ENCODE measurements around the gene THADA. TPM values are rescaled to one million over a fixed set of nuclear protein-coding genes. Genes with fewer than 3 reads are reported as not detected.

Gene THADA
- total RNA-seq, 1 experiment from 2014 or later, result 23.7 TPM

GRCh38 chr2:43370146-43370545, 225.7 kb downstream of the THADA start:
- no peaks in the 10 kb centered on the region for H3K36me3 ChIP-seq (replicated peaks; ENCODE audit: control insufficient read depth, insufficient read depth, low read length)
- no peak overlapping the region for H3K4me3 ChIP-seq (ENCODE audit: insufficient read depth, low read depth, low read length)
- no peak for DNase-seq
- no peaks in the 10 kb centered on the region for H3K27me3 ChIP-seq (ENCODE audit: control insufficient read depth, insufficient read depth, low read length)

- DNase-seq, result no peak
- no peaks in the 10 kb centered on the region for H3K27me3 ChIP-seq (ENCODE audit: control insufficient read depth, insufficient read depth, low read length)
- no peak overlapping the region for H3K4me3 ChIP-seq (ENCODE audit: insufficient read depth, low read depth, low read length)
- no peaks in the 10 kb centered on the region for H3K36me3 ChIP-seq (replicated peaks; ENCODE audit: control insufficient read depth, insufficient read depth, low read length)
Measured at GRCh38 chr2:43368483-43369385, 227.1 kb downstream of the THADA start.

GRCh38 chr2:43367012-43367782, 228.6 kb downstream of the THADA start:
- no peaks in the 10 kb centered on the region for H3K27me3 ChIP-seq (ENCODE audit: control insufficient read depth, insufficient read depth, low read length)
- no peak overlapping the region for H3K4me3 ChIP-seq (ENCODE audit: insufficient read depth, low read depth, low read length)
- H3K36me3 ChIP-seq (replicated peaks; ENCODE audit: control insufficient read depth, insufficient read depth, low read length), result no peaks in the 10 kb centered on the region
- DNase-seq, result no peak

- Histone ChIP-seq H3K4me3 (ENCODE audit: insufficient read depth, low read depth, low read length) (no peak overlapping the region), H3K27me3 (ENCODE audit: control insufficient read depth, insufficient read depth, low read length) (no peaks in the 10 kb centered on the region), H3K36me3 (replicated peaks; ENCODE audit: control insufficient read depth, insufficient read depth, low read length) (no peaks in the 10 kb centered on the region)
- no peak for DNase-seq
Measured at GRCh38 chr2:43363120-43363519, 232.7 kb downstream of the THADA start.

- Histone ChIP-seq H3K27me3 (ENCODE audit: control insufficient read depth, insufficient read depth, low read length) (no peaks in the 10 kb centered on the region), H3K36me3 (replicated peaks; ENCODE audit: control insufficient read depth, insufficient read depth, low read length) (no peaks in the 10 kb centered on the region), H3K4me3 (ENCODE audit: insufficient read depth, low read depth, low read length) (no peak overlapping the region)
- no peak for DNase-seq
Measured at GRCh38 chr2:43361286-43361685, 234.6 kb downstream of the THADA start.

- Histone ChIP-seq H3K36me3 (replicated peaks; ENCODE audit: control insufficient read depth, insufficient read depth, low read length) (no peaks in the 10 kb centered on the region), H3K27me3 (ENCODE audit: control insufficient read depth, insufficient read depth, low read length) (no peaks in the 10 kb centered on the region), H3K4me3 (ENCODE audit: insufficient read depth, low read depth, low read length) (no peak overlapping the region)
- no peak for DNase-seq
Measured at GRCh38 chr2:43360137-43360536, 235.7 kb downstream of the THADA start.

- Histone ChIP-seq H3K27me3 (ENCODE audit: control insufficient read depth, insufficient read depth, low read length) (no peaks in the 10 kb centered on the region), H3K36me3 (replicated peaks; ENCODE audit: control insufficient read depth, insufficient read depth, low read length) (no peaks in the 10 kb centered on the region), H3K4me3 (ENCODE audit: insufficient read depth, low read depth, low read length) (no peak overlapping the region)
- DNase-seq, result no peak
Measured at GRCh38 chr2:43358410-43359201, 237.2 kb downstream of the THADA start.

- Histone ChIP-seq H3K27me3 (ENCODE audit: control insufficient read depth, insufficient read depth, low read length) (no peaks in the 10 kb centered on the region), H3K4me3 (ENCODE audit: insufficient read depth, low read depth, low read length) (no peak overlapping the region), H3K36me3 (replicated peaks; ENCODE audit: control insufficient read depth, insufficient read depth, low read length) (no peaks in the 10 kb centered on the region)
- no peak for DNase-seq
Measured at GRCh38 chr2:43356774-43357173, 239.1 kb downstream of the THADA start.

- Histone ChIP-seq H3K27me3 (ENCODE audit: control insufficient read depth, insufficient read depth, low read length) (no peaks in the 10 kb centered on the region), H3K36me3 (replicated peaks; ENCODE audit: control insufficient read depth, insufficient read depth, low read length) (no peaks in the 10 kb centered on the region), H3K4me3 (ENCODE audit: insufficient read depth, low read depth, low read length) (no peak overlapping the region)
- no peak for DNase-seq
Measured at GRCh38 chr2:43355399-43355798, 240.4 kb downstream of the THADA start.

GRCh38 chr2:43349904-43350303, 245.9 kb downstream of the THADA start:
- no peaks in the 10 kb centered on the region for H3K36me3 ChIP-seq (replicated peaks; ENCODE audit: control insufficient read depth, insufficient read depth, low read length)
- H3K4me3 ChIP-seq (ENCODE audit: insufficient read depth, low read depth, low read length), result no peak overlapping the region
- no peaks in the 10 kb centered on the region for H3K27me3 ChIP-seq (ENCODE audit: control insufficient read depth, insufficient read depth, low read length)
- DNase-seq, result no peak

GRCh38 chr2:43348908-43349661, 246.8 kb downstream of the THADA start:
- no peaks in the 10 kb centered on the region for H3K27me3 ChIP-seq (ENCODE audit: control insufficient read depth, insufficient read depth, low read length)
- DNase-seq, result no peak
- H3K4me3 ChIP-seq (ENCODE audit: insufficient read depth, low read depth, low read length), result no peak overlapping the region
- H3K36me3 ChIP-seq (replicated peaks; ENCODE audit: control insufficient read depth, insufficient read depth, low read length), result no peaks in the 10 kb centered on the region

- DNase-seq, result no peak
- H3K4me3 ChIP-seq (ENCODE audit: insufficient read depth, low read depth, low read length), result no peak overlapping the region
- no peaks in the 10 kb centered on the region for H3K27me3 ChIP-seq (ENCODE audit: control insufficient read depth, insufficient read depth, low read length)
- H3K36me3 ChIP-seq (replicated peaks; ENCODE audit: control insufficient read depth, insufficient read depth, low read length), result no peaks in the 10 kb centered on the region
Measured at GRCh38 chr2:43347746-43348145, 248.1 kb downstream of the THADA start.

- Histone ChIP-seq H3K36me3 (replicated peaks; ENCODE audit: control insufficient read depth, insufficient read depth, low read length) (no peaks in the 10 kb centered on the region), H3K4me3 (ENCODE audit: insufficient read depth, low read depth, low read length) (no peak overlapping the region), H3K27me3 (ENCODE audit: control insufficient read depth, insufficient read depth, low read length) (no peaks in the 10 kb centered on the region)
- DNase-seq, result no peak
Measured at GRCh38 chr2:43346602-43347567, 249.0 kb downstream of the THADA start.

Data from H7 (cell line).